ENCODE results near the gene MOCS1. TPM values are rescaled to one million over a fixed set of nuclear protein-coding genes. Genes with fewer than 3 reads are reported as not detected.

MOCS1 gene
- total and polyA plus RNA-seq, 9 of the 15 experiments (the other 6 are each of a cell fraction or from before 2014, with no cell fraction given): 0.69 to 12.7 (median 8.7) TPM

GRCh38 chr6:39958947-39959346 lies 24.7 kb upstream of the MOCS1 start:
- in situ Hi-C loops (cut with MboI): no loop called here
- Histone ChIP-seq H3K4me3 (no peak overlapping the region), H4K20me1 (replicated peaks; ENCODE audit: control insufficient read depth, insufficient read depth, low read length) (no peaks in the 10 kb centered on the region), H3K79me2 (ENCODE audit: control insufficient read depth, insufficient read depth, low read length) (no peaks in the 10 kb centered on the region), H3K4me1 (replicated peaks in 1 of 2; ENCODE audit: control insufficient read depth in 2 of 2, insufficient read depth in 2 of 2, low read length in 2 of 2) (no peaks in the 10 kb centered on the region; a peak in 1 of 5 replicates), H3K9me1 (ENCODE audit: control insufficient read depth, insufficient read depth, low read length) (no peaks in the 10 kb centered on the region), H2AFZ (ENCODE audit: low read depth, low read length) (no peak overlapping the region), H3K9me3 (replicated peaks; ENCODE audit: control insufficient read depth, insufficient read depth, low read depth, low read length) (no peaks in the 10 kb centered on the region), H3K27ac (ENCODE audit: extremely low read depth, low read depth, low read length) (no peak overlapping the region), H3K4me2 (ENCODE audit: insufficient read depth, low read length) (no peak overlapping the region), H3K36me3 (ENCODE audit: control insufficient read depth, insufficient read depth, low read length) (no peaks in the 10 kb centered on the region), H3K27me3 (ENCODE audit: control insufficient read depth in 2 of 2, insufficient read depth in 2 of 2, low read length in 2 of 2) (0 out of 5 replicates have a peak, but pooled peaks cover 0 to under 1% of the 10 kb centered on the region in 2 experiments), H3K9ac (ENCODE audit: insufficient read depth in 1 of 2, low read depth in 2 of 2, low read length in 2 of 2) (no peak overlapping the region)
- intact Hi-C loops (cut with micrococcal nuclease): no loop called here
- FAIRE-seq: no peak
- POLR2A ChIA-PET: no interaction called here
- no peak for DNase-seq (ENCODE audit: extremely low read depth in 1 of 4, low spot score in 3 of 4)
- CTCF ChIA-PET (ENCODE audit: low intra/inter-chr PET ratio): no interaction called here
- no TSS peak for BruUV-seq (replicated peaks)
- no peak for TF ChIP-seq TAL1 (IDR thresholded peaks at IDR 0.05)
- TF ChIP-seq REST (IDR thresholded peaks at IDR 0.05; ENCODE audit: borderline replicate concordance): no peak
- TF ChIP-seq REST (CRISPR knock-in tag; IDR thresholded peaks at IDR 0.05; ENCODE audit: low read depth): no peak
- TF ChIP-seq ZNF644 (tag; IDR thresholded peaks at IDR 0.05; ENCODE audit: low read depth): no peak
- TF ChIP-seq ELK3 (CRISPR knock-in tag; IDR thresholded peaks at IDR 0.05): no peak
- TF ChIP-seq BRD4 (IDR thresholded peaks at IDR 0.05): no peak
- no peak for TF ChIP-seq ZNF655 (CRISPR knock-in tag; IDR thresholded peaks at IDR 0.05)
- TF ChIP-seq ZKSCAN8 (CRISPR knock-in tag; IDR thresholded peaks at IDR 0.05): no peak
- ATAC-seq: no peak
- WGBS (ENCODE audit: insufficient coverage, low coverage, missing lambda C conversion rate): 4% methylated on average over 2 of the region's 2 CpGs
